ENCODE results near the gene ELMO3.

The ELMO3 gene

GRCh38 chr16:67183284-67183626 is 15.7 kb upstream of the ELMO3 start:
- Histone ChIP-seq H3K36me3 (ENCODE audit: insufficient read depth, low read length) (no peaks in the 10 kb centered on the region), H3K4me1 (ENCODE audit: insufficient read depth, low read length) (peaks cover 4% of the 10 kb centered on the region; the same call in 1 of the 2 replicates), H3K9ac (ENCODE audit: low read depth, low read length) (peak overlapping the region; percentile 99; the same call in 1 of the 2 replicates), H3K9me3 (ENCODE audit: control insufficient read depth, insufficient read depth, low read length) (no peaks in the 10 kb centered on the region)

GRCh38 chr16:67183627-67184452 is 15.1 kb upstream of the ELMO3 start, which contains the start of gene MATCAP1:
MATCAP1 (minus strand) TSS chr16:67183963; CDS start chr16:67180610, 3,353 bp downstream.
- H3K36me3 ChIP-seq (ENCODE audit: insufficient read depth, low read length): no peaks in the 10 kb centered on the region
- no peaks in the 10 kb centered on the region for H3K9me3 ChIP-seq (ENCODE audit: control insufficient read depth, insufficient read depth, low read length)
- peak within 1 kb of the TSS; percentile 99 for H3K9ac ChIP-seq (ENCODE audit: low read depth, low read length)
- H3K4me1 ChIP-seq (ENCODE audit: insufficient read depth, low read length): peaks cover 1% of the 10 kb centered on the region; the same call in 1 of the 2 replicates

GRCh38 chr16:67184453-67184994 is 14.4 kb upstream of the ELMO3 start:
- H3K9ac ChIP-seq (ENCODE audit: low read depth, low read length): peak overlapping the region; percentile 99; the same call in 1 of the 2 replicates
- no peaks in the 10 kb centered on the region for H3K9me3 ChIP-seq (ENCODE audit: control insufficient read depth, insufficient read depth, low read length)
- no peaks in the 10 kb centered on the region; the same call in 1 of the 2 replicates for H3K4me1 ChIP-seq (ENCODE audit: insufficient read depth, low read length)
- H3K36me3 ChIP-seq (ENCODE audit: insufficient read depth, low read length): no peaks in the 10 kb centered on the region

GRCh38 chr16:67184995-67185650 is 13.8 kb upstream of the ELMO3 start:
- H3K36me3 ChIP-seq (ENCODE audit: insufficient read depth, low read length): no peaks in the 10 kb centered on the region
- H3K9ac ChIP-seq (ENCODE audit: low read depth, low read length): peak overlapping the region; percentile 99; the same call in 1 of the 2 replicates
- H3K4me1 ChIP-seq (ENCODE audit: insufficient read depth, low read length): no peaks in the 10 kb centered on the region; the same call in 1 of the 2 replicates
- no peaks in the 10 kb centered on the region for H3K9me3 ChIP-seq (ENCODE audit: control insufficient read depth, insufficient read depth, low read length)

- H3K36me3 ChIP-seq (ENCODE audit: insufficient read depth, low read length): no peaks in the 10 kb centered on the region
- H3K9me3 ChIP-seq (ENCODE audit: control insufficient read depth, insufficient read depth, low read length): no peaks in the 10 kb centered on the region
- peaks cover 4% of the 10 kb centered on the region; the same call in 1 of the 2 replicates for H3K4me1 ChIP-seq (ENCODE audit: insufficient read depth, low read length)
- no peak overlapping the region for H3K9ac ChIP-seq (ENCODE audit: low read depth, low read length)
Observed at GRCh38 chr16:67185651-67186134, 13.2 kb upstream of the ELMO3 start.

GRCh38 chr16:67186550-67186950 is 12.4 kb upstream of the ELMO3 start:
- peaks cover 5% of the 10 kb centered on the region; the same call in 1 of the 2 replicates for H3K4me1 ChIP-seq (ENCODE audit: insufficient read depth, low read length)
- H3K9me3 ChIP-seq (ENCODE audit: control insufficient read depth, insufficient read depth, low read length): no peaks in the 10 kb centered on the region

GRCh38 chr16:67187175-67187890 is 11.6 kb upstream of the ELMO3 start:
- peaks cover 5% of the 10 kb centered on the region; the same call in 1 of the 2 replicates for H3K4me1 ChIP-seq (ENCODE audit: insufficient read depth, low read length)
- no peaks in the 10 kb centered on the region for H3K9me3 ChIP-seq (ENCODE audit: control insufficient read depth, insufficient read depth, low read length)
- no peak overlapping the region for H3K9ac ChIP-seq (ENCODE audit: low read depth, low read length)
- H3K36me3 ChIP-seq (ENCODE audit: insufficient read depth, low read length): no peaks in the 10 kb centered on the region

More at GRCh38 chr16:67186550-67186950, 12.4 kb upstream of the ELMO3 start:
- Histone ChIP-seq H3K9ac (ENCODE audit: low read depth, low read length) (no peak overlapping the region), H3K36me3 (ENCODE audit: insufficient read depth, low read length) (no peaks in the 10 kb centered on the region)

- peaks cover 3% of the 10 kb centered on the region; the same call in 1 of the 2 replicates for H3K36me3 ChIP-seq (ENCODE audit: insufficient read depth, low read length)
- peaks cover 11% of the 10 kb centered on the region for H3K4me1 ChIP-seq (ENCODE audit: insufficient read depth, low read length)
- no peaks in the 10 kb centered on the region for H3K9me3 ChIP-seq (ENCODE audit: control insufficient read depth, insufficient read depth, low read length)
- no peak overlapping the region for H3K9ac ChIP-seq (ENCODE audit: low read depth, low read length)
Observed at GRCh38 chr16:67188323-67188722, 10.6 kb upstream of the ELMO3 start.

GRCh38 chr16:67188798-67189197 is 10.1 kb upstream of the ELMO3 start:
- Histone ChIP-seq H3K9me3 (ENCODE audit: control insufficient read depth, insufficient read depth, low read length) (no peaks in the 10 kb centered on the region), H3K36me3 (ENCODE audit: insufficient read depth, low read length) (peaks cover 7% of the 10 kb centered on the region), H3K9ac (ENCODE audit: low read depth, low read length) (no peak overlapping the region), H3K4me1 (ENCODE audit: insufficient read depth, low read length) (peaks cover 11% of the 10 kb centered on the region)

- peaks cover 11% of the 10 kb centered on the region for H3K4me1 ChIP-seq (ENCODE audit: insufficient read depth, low read length)
- H3K9me3 ChIP-seq (ENCODE audit: control insufficient read depth, insufficient read depth, low read length): no peaks in the 10 kb centered on the region
- no peak within 1 kb of the TSS for H3K9ac ChIP-seq (ENCODE audit: low read depth, low read length)
- peaks cover 15% of the 10 kb centered on the region for H3K36me3 ChIP-seq (ENCODE audit: insufficient read depth, low read length)
Observed at GRCh38 chr16:67190041-67190440, 8.9 kb upstream of the ELMO3 start, which contains the start of gene EXOC3L1. EXOC3L1 (minus strand) TSS chr16:67190136; CDS start chr16:67189676, 460 bp downstream.

GRCh38 chr16:67190448-67191399 is 8.2 kb upstream of the ELMO3 start:
- Histone ChIP-seq H3K4me1 (ENCODE audit: insufficient read depth, low read length) (peaks cover 11% of the 10 kb centered on the region), H3K9ac (ENCODE audit: low read depth, low read length) (no peak overlapping the region), H3K36me3 (ENCODE audit: insufficient read depth, low read length) (peaks cover 15% of the 10 kb centered on the region), H3K9me3 (ENCODE audit: control insufficient read depth, insufficient read depth, low read length) (no peaks in the 10 kb centered on the region)

- Histone ChIP-seq H3K9ac (ENCODE audit: low read depth, low read length) (peak overlapping the region; percentile 93; the same call in 1 of the 2 replicates), H3K9me3 (ENCODE audit: control insufficient read depth, insufficient read depth, low read length) (no peaks in the 10 kb centered on the region), H3K4me1 (ENCODE audit: insufficient read depth, low read length) (peaks cover 11% of the 10 kb centered on the region), H3K36me3 (ENCODE audit: insufficient read depth, low read length) (peaks cover 18% of the 10 kb centered on the region)
Observed at GRCh38 chr16:67191411-67191994, 7.4 kb upstream of the ELMO3 start.
